NOMO-1 treated with dmso at 0.1 percent for 144 hours (cell line): ENCODE measurements around the gene CD44.

ENCODE experiments used
- DNase-seq: peaks from one replicate; lab custom pipeline; 2025; ENCODE audit not compliant: unreplicated experiment; lab: John Stamatoyannopoulos, UW

CD44 gene

DNA sequence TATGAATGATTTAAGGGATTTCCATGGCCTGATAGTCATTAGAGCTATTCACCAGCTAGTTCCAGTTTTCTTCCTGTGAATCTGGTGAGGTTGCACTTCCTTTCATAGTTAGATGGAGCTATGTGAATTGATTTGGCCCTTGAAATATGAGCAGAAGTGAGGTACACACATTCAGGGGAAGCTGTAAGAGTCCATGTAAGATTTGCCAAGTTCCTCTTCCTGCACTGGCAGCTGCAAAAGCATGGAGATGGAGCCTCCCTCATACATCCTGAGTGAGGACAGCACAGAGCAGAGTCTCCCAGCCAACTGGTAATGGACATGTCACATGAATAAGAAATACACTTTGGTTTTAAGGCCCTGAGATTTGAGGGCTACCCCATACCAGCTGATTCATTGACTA lies 111.7 kb downstream of the CD44 start:
- peak; percentile 12 for DNase-seq

DNA sequence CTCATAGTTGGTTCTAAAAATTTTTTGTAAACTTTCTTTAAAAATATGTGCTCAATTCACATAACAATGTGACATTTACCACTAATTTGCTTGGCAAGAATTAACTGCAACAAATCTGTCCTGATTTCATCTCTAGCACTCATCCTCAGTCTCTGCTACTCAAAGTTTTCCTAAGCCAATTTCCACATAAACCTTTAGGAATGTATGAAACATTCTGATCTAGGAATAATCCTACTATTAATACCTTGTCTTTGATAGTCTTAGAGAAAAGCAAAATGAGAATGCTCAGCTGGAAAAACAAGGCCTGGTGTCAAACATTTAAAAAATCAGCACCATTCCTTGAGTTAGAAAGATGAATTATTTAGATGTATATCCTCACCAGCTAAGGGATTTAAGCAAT lies 114.3 kb downstream of the CD44 start:
- DNase-seq = no peak

DNA sequence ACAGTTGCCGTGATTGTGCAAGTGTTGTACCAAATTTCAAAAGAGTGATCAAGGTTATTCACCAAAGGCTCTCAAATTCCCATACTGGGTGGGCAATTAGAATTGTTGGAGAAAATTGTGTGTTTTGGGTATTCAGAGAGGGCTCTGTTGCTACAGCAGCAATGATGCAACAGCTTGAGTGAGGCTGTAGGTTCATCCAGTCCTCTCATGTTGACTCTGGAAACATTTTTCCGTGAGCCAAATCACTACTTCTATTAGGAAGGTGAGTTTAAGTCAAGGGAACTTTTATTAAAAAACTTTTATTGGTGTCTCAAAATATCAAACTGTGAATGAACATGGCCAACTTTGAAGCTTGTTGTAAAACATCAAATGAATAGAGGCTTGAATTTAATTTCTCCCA lies 116.5 kb downstream of the CD44 start:
- no peak for DNase-seq

DNA sequence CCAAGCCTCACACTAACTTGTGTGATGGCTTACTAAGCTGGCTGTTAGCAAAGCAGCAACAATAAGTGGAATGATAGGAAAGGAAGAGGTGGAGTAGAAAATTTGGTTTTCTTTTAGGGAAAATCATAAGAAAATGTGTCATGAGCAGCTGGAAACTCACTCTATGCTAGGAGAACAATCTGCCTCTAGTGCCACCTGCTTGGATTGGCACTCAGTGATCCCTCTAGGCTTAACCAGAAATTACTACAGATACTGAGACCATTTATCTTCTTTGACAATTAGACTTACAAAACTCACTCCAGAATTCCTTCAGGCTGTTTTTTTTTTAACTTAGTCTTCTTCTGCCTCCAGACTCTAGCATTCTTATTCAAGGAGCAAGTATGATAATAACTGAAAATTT lies 117.3 kb downstream of the CD44 start:
- DNase-seq = no peak

DNA sequence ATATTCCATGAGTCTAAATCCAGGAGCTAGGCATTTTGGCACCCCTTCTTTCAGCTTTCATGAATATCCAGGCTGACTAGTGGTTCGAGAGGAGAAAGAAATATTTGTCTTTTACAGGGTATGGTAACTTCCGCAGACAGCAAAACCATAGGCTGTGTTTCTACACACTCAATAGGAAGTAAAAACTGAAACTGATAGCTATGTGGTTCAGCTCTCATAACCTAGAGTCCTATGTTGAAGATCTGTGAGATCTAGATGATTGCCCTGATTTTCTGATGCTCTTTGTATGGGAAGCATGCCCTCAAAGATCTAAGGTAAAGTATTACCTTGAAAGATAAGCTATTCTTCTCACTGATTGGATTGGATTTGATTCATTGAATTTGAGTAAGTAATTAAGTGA lies 118.3 kb downstream of the CD44 start:
- DNase-seq = no peak

DNA sequence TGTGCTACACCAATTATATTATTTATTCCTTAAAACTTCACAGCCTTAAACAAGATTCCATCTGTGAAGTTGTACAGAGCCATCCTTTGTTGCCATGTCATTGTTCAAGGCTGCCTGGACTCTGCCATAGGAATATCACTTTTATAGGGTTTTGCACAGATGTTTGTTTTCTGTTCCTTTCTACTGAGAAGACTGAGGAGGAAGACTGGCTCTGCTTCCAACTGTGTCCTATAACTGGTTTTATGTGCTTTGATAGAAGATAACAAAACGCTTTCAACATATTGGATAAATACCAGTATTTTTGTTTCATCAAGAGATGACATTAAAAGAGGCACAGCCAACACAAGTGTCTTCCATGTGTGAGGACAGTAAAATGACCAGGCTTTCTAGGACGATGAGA lies 120.6 kb downstream of the CD44 start:
- no peak for DNase-seq

DNA sequence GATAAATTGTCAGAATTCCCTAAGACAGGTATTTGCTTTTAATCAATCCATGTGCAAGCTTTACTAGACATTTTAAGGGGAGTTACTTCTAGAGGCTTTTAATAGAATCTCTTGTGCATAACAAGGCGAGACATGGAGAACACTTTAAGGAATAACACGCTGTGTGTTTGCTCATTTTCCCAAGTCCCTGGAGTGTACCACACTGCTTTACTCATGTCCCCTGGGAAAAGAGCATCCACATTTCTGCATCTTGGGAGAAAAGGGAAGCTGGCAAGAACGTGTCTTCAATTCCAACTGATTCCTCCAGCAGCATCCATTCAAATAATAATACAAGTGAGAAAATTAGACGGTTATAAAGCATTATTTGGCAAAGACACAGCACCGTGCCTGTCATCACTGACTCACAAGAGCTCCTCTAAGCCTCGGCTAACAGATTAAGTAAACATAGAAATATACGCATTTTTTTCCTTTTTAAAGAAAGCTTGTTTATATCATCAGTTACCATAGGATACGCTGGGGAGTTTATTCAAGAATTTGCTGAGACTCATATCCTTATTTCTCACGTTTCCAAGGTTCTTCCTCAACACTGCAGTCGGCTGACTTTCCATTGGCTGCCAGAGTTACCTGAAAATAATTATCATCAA lies 121.5 kb downstream of the CD44 start:
- DNase-seq = no peak

DNA sequence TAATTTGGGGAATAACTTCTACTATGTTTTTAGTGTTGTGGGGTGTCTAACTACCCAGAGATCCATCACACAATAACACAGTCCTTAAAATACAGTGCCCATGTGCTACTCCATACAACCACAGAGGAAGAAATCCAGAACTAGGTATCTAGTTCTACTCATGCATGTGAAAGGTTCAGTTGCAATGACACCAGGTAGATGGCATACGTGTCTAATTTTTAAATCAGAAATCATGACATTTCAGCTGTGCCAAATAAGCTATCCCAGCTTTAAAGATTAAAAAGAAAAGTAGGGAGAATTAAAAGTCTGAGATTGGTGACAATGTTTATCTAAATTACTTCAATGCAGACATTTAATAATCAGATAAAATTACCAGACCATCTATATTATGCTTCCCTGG lies 122.2 kb downstream of the CD44 start:
- no peak for DNase-seq

DNA sequence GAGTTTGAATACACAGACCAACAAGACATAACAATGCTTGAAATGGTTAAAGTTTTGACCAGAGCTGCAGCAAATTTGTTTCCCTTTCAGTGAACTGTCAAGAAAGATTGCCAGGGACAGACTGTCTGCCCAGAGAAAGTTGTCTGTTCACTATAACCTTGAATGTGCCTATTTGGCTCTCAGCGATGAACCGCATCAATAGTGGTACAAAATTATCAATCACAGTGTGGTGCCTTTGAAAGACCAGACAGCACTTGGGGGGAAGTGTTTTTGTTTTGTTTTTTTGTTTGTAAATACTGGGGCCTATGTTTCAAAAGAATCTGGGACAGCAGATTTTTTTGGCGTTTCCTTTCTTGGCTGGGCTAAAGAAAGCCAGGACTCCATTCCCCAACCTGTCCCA lies 123.1 kb downstream of the CD44 start:
- DNase-seq = no peak

DNA sequence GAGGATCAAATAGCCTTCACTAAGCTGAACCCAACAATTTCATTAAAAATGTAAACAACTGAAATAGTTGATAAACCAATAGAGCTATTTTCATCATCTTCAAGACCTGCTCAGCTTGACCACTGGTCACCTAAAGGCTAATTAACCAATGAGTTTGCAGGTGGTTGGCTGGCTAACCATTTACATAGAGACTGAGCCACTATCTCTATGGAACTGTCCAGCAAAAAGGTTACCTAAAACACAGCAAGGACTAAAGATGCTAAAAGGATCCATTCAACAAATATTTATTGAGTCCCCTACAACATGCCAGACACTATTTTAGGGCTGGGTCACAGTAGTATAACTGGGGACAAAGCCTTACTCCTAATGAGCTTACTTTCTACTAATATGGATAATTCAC lies 123.8 kb downstream of the CD44 start:
- no peak for DNase-seq

DNA sequence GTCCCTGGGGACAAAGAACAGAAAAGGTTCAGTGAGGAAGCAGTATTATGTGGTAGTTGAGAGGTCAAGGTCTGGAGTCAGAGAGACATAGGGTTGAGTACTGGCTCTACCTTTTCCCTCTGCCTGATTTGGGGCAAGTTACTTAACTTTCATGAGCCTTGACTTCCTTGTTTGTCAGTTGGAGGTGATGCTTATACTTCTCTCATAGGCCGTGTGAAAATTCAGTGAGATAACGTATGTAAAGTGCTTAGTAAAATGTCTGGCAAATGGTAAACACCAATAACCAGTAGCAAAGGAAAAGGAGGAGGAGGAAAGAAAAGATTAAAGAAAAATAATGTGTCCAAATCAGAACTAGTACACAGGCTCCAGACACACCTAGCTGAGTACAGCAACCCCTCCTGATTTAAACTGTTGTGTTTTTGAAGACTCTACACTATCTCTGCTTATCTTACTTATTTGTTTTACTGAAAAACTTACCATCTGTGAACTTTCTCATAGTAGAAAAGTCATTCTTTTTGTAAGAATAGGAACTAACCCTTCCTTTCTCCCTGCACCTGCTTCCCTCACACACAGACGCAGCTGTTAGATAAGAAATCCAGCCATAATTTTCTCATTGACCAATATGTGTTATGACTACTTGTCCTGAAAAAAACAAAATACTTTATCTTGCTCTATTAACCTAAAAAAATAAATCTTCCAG lies 126.9 kb downstream of the CD44 start:
- DNase-seq = no peak

DNA sequence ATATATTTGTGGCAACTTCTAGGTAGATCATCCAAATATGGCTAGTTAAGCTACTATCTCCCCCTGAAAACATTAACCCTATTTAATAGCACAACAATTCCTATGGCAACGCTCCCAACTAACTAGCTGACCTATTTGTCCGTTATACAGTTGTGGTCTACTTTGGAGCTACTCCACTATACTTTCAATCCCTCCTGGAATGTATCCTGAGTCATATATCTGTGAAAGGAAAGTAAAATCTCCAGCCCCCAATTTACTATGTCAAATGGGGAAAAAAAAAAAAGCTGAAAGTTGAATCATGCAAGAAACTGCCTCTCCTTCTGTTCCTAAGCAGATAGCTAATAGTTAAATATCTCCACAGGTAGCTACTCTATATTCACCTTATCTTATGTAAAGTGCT lies 128.5 kb downstream of the CD44 start:
- DNase-seq = no peak

DNA sequence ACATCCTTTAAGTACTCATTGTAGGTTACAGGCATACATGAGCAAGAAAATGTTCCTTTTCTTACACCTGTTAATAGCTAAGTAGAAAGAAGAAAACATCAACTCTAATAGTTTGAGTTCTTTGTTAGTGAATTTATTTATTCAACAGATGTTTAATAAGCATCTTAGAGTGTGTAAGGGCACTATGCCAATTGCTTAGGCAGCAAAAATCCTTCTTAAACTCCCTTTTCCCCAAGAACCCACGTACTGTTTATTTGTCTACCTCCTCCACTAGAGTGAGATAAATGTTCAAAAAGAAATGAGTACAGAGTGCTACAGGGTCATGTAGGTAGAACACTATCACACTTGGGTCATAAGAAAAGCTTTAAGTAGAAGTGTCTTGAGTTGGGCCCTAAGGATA lies 131.4 kb downstream of the CD44 start:
- no peak for DNase-seq

DNA sequence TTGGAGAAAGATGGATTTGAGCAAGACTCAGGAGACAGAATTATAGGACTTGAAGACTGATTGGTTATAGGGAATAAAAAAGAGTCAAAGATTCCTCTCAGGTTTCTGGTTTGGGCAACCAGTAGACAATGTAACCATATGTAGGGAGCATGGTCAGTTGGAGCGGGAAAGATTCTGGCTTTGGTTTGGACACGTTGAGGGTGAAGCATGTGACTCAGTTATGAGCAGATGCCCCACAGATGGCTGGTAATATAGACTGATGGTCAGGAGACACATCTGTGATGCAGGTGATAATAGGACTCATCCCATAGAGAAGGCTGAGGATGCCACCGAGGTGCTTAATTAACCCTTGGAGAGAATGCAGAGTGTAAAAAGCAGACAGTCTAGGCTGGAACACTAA lies 132.1 kb downstream of the CD44 start:
- no peak for DNase-seq

DNA sequence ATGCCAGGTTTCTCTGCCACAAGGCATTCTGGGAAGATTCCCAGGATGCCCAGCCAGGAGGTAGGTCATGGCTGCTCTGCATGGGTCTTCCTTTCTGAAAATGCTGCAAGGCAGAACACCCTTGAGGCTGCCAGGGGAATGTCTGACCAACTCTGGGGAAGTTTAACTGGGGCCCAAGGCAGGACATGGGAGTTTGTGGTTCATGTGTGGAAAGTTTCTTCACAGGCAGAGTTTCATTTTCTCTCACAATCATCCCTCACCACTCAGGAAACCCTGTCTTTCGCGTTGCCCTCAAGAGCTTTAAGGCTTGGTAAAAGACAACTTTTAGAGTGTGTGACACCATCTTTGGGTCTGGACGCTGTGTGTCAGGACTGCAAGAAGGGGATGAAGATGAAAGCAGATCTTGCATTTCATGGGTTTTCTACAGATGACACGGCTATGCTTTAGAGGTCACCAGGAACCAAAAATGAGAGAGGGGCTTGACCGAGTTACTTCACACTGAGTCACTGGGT lies 133.5 kb downstream of the CD44 start:
- peak; percentile 47 for DNase-seq

DNA sequence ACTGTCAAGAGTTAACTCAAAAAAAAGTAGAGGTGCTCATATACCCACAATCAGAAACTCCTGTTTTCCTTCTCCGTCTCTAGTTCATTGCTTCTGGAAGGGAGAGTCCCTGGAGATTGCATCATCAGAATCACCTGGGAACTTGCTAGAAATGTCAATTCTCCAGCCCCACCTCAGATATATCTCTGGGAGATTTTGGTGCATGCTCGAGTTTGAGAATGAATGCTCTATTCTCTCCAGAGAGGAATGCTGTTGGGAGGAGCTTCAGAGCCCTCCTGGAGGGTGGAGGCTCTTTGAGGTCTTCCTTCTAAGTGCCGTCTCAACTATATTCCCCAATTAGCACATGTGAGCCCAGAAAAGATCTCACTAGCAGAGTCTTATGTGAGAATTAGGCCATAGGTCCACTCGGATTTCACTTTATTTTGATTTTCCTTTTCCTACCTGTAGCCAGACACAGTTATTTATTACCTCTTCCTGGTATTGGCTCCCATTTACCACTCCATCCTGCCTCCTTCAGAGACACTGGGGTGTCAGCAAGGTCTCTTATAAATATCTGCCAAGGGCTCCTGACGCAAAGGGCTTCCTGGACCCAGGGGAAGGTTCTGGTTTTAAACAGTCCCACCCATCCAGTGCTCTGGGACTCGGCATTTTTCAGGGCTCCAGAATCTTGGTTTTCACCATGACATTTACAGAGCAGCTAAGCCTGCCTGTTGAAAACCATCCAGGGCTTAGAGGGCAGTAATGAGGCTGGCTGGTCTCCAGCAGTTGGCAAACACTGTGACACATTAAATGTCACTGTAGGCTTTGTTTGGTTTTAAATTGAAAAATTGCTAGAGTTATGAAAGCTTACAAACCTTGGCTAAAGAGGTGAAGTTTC lies 136.2 kb downstream of the CD44 start:
- no peak for DNase-seq

DNA sequence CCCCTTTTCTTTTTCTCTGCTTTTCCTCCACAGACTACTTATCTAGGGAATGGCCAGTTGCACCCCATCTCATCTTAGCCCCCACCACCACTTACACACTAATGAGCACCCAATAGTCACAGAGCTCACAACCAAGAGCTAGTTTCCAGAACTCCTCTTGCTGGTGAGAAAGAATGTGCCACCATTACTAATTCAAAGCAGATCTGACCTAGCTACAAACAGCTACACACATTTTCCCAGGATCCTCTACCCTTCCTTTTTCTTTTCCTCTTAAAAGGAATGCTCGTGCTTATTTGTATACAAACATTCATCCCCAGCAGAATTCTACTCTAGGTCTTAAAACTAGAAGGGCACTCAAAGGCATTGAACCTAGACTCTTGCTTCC lies 136.8 kb downstream of the CD44 start:
- DNase-seq = no peak

DNA sequence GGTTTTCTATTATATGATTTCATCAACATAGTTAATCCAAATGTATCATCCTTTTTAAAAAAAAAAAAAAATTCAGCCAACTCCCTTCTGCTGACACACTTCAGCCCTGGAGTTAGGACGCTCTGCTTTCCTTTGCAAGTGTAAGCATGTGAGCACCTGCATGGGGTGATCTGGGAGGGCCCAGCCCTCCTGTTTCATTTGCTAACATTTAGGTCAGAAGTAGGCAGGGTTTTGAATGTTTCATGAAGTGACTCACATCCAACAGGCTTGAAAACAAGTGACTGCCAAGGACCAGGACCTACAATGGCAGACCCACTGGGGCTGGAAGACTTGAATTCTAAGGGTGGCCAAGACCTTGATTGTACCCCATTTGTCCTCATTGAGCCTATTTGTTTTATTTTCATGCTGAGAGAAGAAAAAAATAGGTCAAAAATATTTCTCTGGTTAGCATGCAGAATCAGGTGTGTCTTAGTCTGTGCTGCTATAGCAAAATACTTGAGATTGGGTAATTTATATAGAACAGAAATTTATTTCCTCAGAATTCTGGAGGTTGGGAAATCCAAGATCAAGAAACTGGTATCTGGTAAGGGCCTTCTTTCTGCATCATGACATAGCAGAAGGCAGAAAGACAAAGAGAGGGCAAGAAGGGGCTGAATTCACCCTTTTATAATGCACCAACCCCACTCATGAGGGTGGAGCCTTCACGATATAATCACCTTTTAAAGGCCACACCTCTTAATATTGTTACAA lies 137.6 kb downstream of the CD44 start:
- DNase-seq = no peak

DNA sequence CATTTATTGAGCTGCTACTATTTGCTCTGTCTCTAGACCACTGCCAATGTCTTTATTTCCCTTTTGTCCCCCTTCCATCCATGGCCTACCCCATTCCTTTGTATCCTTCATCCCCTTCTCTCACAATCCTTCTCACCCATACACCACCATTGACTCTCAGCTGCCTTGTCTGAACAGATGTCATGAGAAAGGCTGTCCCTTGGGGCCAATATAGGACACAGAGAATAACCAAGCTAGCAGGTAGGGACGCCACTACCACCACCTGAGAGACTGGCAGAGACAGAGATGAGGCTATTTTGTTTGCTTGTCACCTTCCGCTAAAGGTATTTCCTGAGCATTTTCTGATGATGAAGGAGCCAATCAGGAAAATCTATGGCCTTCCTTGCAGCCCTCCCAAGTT lies 138.9 kb downstream of the CD44 start:
- DNase-seq = no peak

DNA sequence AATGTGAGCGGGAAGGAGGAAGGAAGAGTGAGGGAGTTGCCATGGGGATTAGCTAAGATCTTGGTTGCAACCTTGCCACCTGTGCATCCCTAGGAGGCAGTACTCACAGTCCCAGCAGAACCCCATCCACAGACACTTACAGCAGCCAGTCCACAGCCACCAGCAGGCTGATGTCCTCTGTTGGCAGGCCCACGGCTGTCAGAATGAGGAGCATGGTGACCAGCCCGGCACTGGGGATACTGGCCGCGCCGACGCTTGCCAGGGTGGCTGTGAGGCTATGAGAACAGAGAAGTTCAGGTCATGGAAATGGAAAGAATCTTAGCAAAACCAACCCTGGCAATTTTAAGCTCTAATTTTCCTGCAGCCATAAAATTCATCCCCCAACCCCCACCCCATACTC lies 141.8 kb downstream of the CD44 start:
- DNase-seq = no peak

DNA sequence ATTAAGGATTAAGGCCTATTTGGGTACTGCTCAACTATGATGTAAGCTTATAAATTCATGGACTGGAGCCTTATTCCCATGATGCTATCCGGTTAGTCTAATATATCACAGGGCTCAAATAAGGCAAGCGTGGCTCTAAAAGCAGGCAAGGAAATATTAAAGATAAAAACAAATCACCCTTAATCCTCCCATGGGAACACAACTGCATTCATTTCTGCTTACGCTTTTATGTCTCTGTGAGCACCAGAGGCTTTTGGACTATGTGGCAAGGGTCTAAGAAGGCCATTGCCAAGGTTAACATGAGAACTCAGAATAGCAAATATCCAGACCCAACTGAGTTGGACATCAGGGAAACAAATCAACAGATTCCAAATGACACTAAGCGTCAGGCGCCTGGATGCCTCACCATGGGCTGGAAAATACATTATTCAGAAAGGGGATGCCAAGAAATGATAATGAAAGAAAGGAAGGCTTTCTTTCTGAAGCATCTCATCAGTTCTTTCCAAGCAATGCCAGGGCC lies 142.3 kb downstream of the CD44 start:
- no peak for DNase-seq
